GM13977 (cell line): ENCODE results near the gene FLYWCH1.

ENCODE experiments used
- DNase-seq: peaks from one replicate; pipeline ENCODE4 v3.0.0; 2012; ENCODE audit warnings: low spot score
- CTCF ChIP-seq: IDR thresholded peaks from 2 replicates; pipeline ENCODE4 v1.5.1; 2012; ENCODE audit warnings: mild to moderate bottlenecking, control low read depth; ENCODE audit not compliant: insufficient read depth; ENCODE audit errors: extremely low read depth, missing control alignments
- in situ Hi-C: fragments of 300-500 bp; cut with MboI; formaldehyde crosslinking; loops from one replicate; pipeline ENCODE4 v1.12.0; 2022; ENCODE audit warnings: low sequenced_read_pairs, low pct_unique_long_range_greater_than_20kb, mixed read lengths, inconsistent platforms; ENCODE audit not compliant: unreplicated experiment

FLYWCH1 gene

DNA sequence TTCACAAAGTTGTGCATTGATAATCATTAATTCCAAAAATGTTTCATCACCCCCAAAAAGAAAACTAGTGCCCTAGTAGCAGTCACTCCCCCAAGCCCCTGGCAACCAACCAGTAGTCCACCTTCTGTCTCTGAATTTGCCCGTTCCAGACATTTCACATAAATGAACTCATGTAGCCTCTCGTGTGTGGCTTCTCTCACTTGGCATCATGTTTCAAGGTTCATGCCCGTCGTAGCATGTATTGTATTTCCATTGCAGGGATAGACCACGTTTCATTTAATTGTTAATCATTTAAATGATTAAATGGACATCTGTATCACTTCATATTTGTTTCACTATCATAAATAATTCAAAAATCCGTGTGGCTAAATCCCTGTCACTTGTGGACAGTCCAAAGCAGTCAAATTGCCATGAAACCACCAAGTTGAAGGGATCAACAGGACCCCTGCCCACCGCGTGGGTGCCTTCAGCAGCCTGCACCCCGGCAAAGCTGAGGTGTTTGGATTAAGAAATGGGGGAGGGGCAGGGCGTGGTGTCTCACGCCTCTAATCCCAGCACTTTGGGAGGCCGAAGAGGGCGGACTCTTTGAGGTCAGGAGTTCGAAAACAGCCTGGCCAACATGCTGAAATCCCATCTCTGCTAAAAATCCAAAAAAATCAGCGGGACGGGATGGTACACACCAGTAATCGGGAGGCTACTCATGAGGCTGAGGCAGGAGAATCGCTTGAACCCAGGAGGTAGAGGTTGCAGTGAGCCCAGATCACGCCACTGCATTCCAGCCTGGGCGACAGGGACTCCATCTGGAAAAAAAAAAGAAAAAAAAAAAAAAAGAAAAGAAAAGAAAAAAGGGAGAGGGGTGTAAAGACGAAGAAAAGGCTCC lies 37.5 kb upstream of the FLYWCH1 start:
- in situ Hi-C loops: no loop called here
- no peak for DNase-seq
- no peak for TF ChIP-seq CTCF

DNA sequence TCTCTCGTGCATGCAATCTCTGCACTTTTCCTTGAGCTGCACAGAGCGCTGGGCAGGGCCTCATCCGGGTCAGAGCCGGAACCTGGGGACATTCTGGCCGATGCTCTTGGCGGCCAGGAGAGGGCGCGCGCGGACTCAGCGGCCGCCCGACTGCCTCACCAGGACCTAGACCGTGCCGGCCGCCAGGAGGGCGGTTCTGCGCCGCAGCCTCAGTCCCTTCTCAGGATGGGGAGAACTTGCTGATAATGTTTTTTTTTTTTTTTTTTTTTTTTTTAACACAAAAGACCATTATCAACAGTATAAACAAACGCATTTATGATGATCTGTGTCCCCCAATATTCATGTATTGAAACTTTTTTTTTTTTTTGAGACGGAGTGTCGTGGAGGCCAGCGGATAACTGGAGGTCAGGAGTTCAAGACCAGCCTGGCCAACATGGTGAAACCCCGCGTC lies 36.8 kb upstream of the FLYWCH1 start:
- peak; percentile 99 for TF ChIP-seq CTCF
- in situ Hi-C loops: no loop called here
- DNase-seq: peak; percentile 80

- no peak for DNase-seq
- TF ChIP-seq CTCF: no peak
- in situ Hi-C loops: no loop called here
These were observed 31.8 kb upstream of the FLYWCH1 start for GRCh38 chr16:2879854-2880508.

DNA sequence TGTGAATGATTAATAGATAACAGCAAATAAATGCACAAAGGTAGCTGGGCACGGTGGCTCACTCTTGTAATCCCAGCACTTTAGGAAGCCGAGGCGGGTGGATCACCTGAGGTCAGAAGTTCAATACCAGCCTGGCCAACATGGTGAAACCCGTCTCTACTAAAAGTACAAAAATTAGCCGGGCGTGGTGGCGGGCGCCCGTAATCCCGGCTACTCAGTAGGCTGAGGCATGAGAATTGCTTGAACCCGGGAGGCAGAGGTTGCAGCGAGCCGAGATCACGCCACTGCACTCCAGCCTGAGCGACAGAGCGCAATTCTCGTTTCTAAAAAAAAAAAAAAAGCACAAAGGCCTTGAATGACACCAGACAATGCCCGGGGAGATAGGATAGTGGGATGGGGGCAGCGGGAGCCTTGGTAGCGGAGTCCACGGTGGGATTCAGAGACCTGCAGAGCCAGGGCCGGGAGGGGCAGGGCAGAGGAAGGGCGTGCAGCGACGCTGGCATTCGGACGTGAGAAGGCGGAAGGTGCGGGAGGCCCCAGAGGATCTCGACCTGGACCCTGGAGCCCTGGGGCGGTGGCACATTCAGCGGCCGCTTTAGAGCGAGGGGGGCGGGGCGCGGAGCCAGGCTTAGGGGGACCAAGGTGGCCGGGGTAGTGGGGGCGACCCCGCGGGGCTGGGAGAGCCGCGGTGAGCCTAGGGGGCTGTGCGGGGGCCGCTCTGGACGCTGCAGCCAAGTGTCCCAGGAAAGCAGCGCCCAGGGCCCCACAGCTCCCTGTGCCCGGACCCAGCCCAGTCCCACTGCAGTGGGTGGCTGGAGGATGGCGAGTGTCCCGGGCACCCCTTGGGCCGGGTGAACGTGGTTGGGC lies 29.7 kb upstream of the FLYWCH1 start:
- in situ Hi-C loops: no loop called here
- no peak for DNase-seq
- no peak for TF ChIP-seq CTCF

- peak; percentile 97 for DNase-seq
- in situ Hi-C loops: no loop called here
- no peak for TF ChIP-seq CTCF
These were observed 28.9 kb upstream of the FLYWCH1 start, which contains the start of gene FLYWCH2 for GRCh38 chr16:2882650-2883457. Gene FLYWCH2, plus strand, starts transcription at chr16:2883215. Its CDS starts 13,235 bp downstream, at chr16:2896450.
